ENCODE data around the gene TRABD2A. TPM values are rescaled to one million over a fixed set of nuclear protein-coding genes. Genes with fewer than 3 reads are reported as not detected.

Gene TRABD2A
- total and polyA plus RNA-seq, 9 of the 15 experiments (the other 6 are each of a cell fraction or from before 2014, with no cell fraction given), result 0.07 to 0.45 (median 0.25) TPM

GRCh38 chr2:84906900-84907714 lies 26.2 kb upstream of the TRABD2A start (continued):
- TF ChIP-seq ID3 (CRISPR knock-in tag; IDR thresholded peaks at IDR 0.05), result no peak
- no peak for TF ChIP-seq ID3 (tag; IDR thresholded peaks at IDR 0.05)
- TF ChIP-seq MAFK (IDR thresholded peaks at IDR 0.05; ENCODE audit: low read length), result no peak
- no peak for TF ChIP-seq NELFE (IDR thresholded peaks at IDR 0.05; ENCODE audit: insufficient read depth, insufficient read length)
- no peak for TF ChIP-seq CHD4 (IDR thresholded peaks at IDR 0.05; ENCODE audit: insufficient read depth, insufficient replicate concordance, low read depth, low read length, poor library complexity, severe bottlenecking)
- peak; percentile 42; the same call in 1 of the 2 replicates for TF ChIP-seq SUPT5H (IDR thresholded peaks at IDR 0.05)
- TF ChIP-seq ZNF282 (CRISPR knock-in tag; IDR thresholded peaks at IDR 0.05), result no peak
- TF ChIP-seq ZSCAN32 (CRISPR knock-in tag; IDR thresholded peaks at IDR 0.05), result peak; percentile 57; the same call in 1 of the 2 replicates
- no peak for TF ChIP-seq ZNF76 (CRISPR knock-in tag; IDR thresholded peaks at IDR 0.05; ENCODE audit: borderline replicate concordance)
- TF ChIP-seq RBFOX2 (IDR thresholded peaks at IDR 0.05; ENCODE audit: low read depth, low read length), result no peak
- TF ChIP-seq SIN3A (IDR thresholded peaks at IDR 0.05; ENCODE audit: borderline replicate concordance in 2 of 2, control insufficient read depth in 1 of 2, low read depth in 2 of 2, low read length in 2 of 2), result 0 out of 4 replicates have a peak, but pooled peaks have one; percentile 14 to 29
- TF ChIP-seq PHF8 (IDR thresholded peaks at IDR 0.05; ENCODE audit: borderline replicate concordance, low read length), result no peak
- TF ChIP-seq ARID3A (IDR thresholded peaks at IDR 0.05; ENCODE audit: borderline replicate concordance, low read depth, low read length), result no peak
- no peak for TF ChIP-seq SP2 (IDR thresholded peaks at IDR 0.05; ENCODE audit: extremely low read depth, low read depth, low read length, poor library complexity, severe bottlenecking)
- TF ChIP-seq ZNF507 (tag; conservative IDR thresholded peaks at IDR 0.05), result no peak
- TF ChIP-seq POLR2G (IDR thresholded peaks at IDR 0.05; ENCODE audit: low read depth, low read length), result peak; percentile 67
- TF ChIP-seq ZBTB1 (CRISPR knock-in tag; IDR thresholded peaks at IDR 0.05; ENCODE audit: borderline replicate concordance, low read depth), result no peak
- no peak for TF ChIP-seq RBM14 (IDR thresholded peaks at IDR 0.05; ENCODE audit: borderline replicate concordance, insufficient read depth, low read depth, low read length)
- no peak for TF ChIP-seq E4F1 (CRISPR knock-in tag; IDR thresholded peaks at IDR 0.05; ENCODE audit: borderline replicate concordance)
- no peak for TF ChIP-seq PHF21A (IDR thresholded peaks at IDR 0.05; ENCODE audit: borderline replicate concordance, low read depth)
- TF ChIP-seq MAZ (CRISPR knock-in tag; conservative IDR thresholded peaks at IDR 0.05 in 1 of 2, IDR thresholded peaks at IDR 0.05 in 1 of 2), result peak; percentile 63 to 73
- no peak for TF ChIP-seq ZNF583 (CRISPR knock-in tag; IDR thresholded peaks at IDR 0.05)
- no peak for TF ChIP-seq HSF4 (CRISPR knock-in tag; IDR thresholded peaks at IDR 0.05; ENCODE audit: borderline replicate concordance)
